NT2/D1 (cell line): Measurements from ENCODE around the gene ARHGEF4.

Source experiments
- SUZ12 ChIP-seq: IDR thresholded peaks from 2 replicates; pipeline ENCODE4 v1.6.1; 2011; ENCODE audit not compliant: insufficient read length, insufficient read depth; ENCODE audit errors: extremely low read depth
- ZNF274 ChIP-seq: IDR thresholded peaks from 2 replicates; pipeline ENCODE4 v1.6.1; 2011; ENCODE audit warnings: mild to moderate bottlenecking, low read depth, low read length

GRCh38 chr2:131058920-131059319 lies 222.2 kb downstream of the ARHGEF4 start:
- TF ChIP-seq ZNF274 (no peak), SUZ12 (no peak)
